A673 (cell line): ENCODE measurements around the gene HDAC3. TPM values are rescaled to one million over a fixed set of nuclear protein-coding genes. Genes with fewer than 3 reads are reported as not detected.

Experiments used
- BruUV-seq: library from RNA; stranded (reverse); fragments of 400-500 nt; replicated peaks from 2 replicates; lab custom pipeline; 2021; lab: Mats Ljungman, UMichigan
- CTCF ChIA-PET: fragments of 300-600 bp; sonication (Branson Sonifier 250); formaldehyde crosslinking; loops from one replicate; lab custom pipeline; 2022; ENCODE audit warnings: antibody characterized with exemption; lab: Charles Lee
- POLR2A ChIA-PET: fragments of 300-600 bp; sonication (Branson Sonifier 250); formaldehyde crosslinking; loops from one replicate; lab custom pipeline; 2022; ENCODE audit warnings: antibody characterized with exemption; ENCODE audit not compliant: low non-redundant PET; lab: Charles Lee
- DNase-seq: peaks from one replicate; pipeline ENCODE4 v3.0.0-alpha.2; 2015; ENCODE audit warnings: low spot score
- H3K27ac ChIP-seq: fragments of 200-600 bp; sonication (generic); 2 replicates; pipeline ENCODE4 v1.5.1; 2016; ENCODE audit warnings: mixed run types, low read depth, mild to moderate bottlenecking, mixed read lengths, antibody characterized with exemption, low read length; ENCODE audit not compliant: poor library complexity, severe bottlenecking
- H3K27me3 ChIP-seq: fragments of 200-600 bp; sonication (generic); replicated peaks from 2 replicates; pipeline ENCODE4 v1.6.1; 2017; ENCODE audit warnings: mixed run types, low read depth, mild to moderate bottlenecking, mixed read lengths, antibody characterized with exemption, low read length; ENCODE audit not compliant: insufficient read depth, poor library complexity
- H3K36me3 ChIP-seq: fragments of 200-600 bp; sonication (generic); 2 replicates; pipeline ENCODE4 v1.6.1; 2016; ENCODE audit warnings: mixed run types, mild to moderate bottlenecking, mixed read lengths, antibody characterized with exemption, low read length; ENCODE audit not compliant: insufficient read depth, poor library complexity, severe bottlenecking
- H3K4me1 ChIP-seq: fragments of 200-600 bp; sonication (generic); 2 replicates; pipeline ENCODE4 v1.6.1; 2017; ENCODE audit warnings: mixed run types, mild to moderate bottlenecking, mixed read lengths, antibody characterized with exemption, low read length; ENCODE audit not compliant: insufficient read depth, poor library complexity, severe bottlenecking
- H3K4me3 ChIP-seq: fragments of 200-600 bp; sonication (generic); 2 replicates; pipeline ENCODE4 v1.5.1; 2016; ENCODE audit warnings: low read depth, mixed run types, mild to moderate bottlenecking, mixed read lengths, low read length; ENCODE audit not compliant: poor library complexity, severe bottlenecking
- H3K9me3 ChIP-seq: fragments of 200-600 bp; sonication (generic); 2 replicates; pipeline ENCODE4 v1.6.1; 2016; ENCODE audit warnings: mixed run types, low read depth, mild to moderate bottlenecking, mixed read lengths, antibody characterized with exemption, low read length; ENCODE audit not compliant: poor library complexity, severe bottlenecking
- EZH2 ChIP-seq: fragments of 200-600 bp; sonication (generic); IDR thresholded peaks from 2 replicates; pipeline ENCODE4 v1.6.1; 2017; ENCODE audit warnings: borderline replicate concordance, low read depth, mild to moderate bottlenecking, mixed read lengths, antibody characterized with exemption, low read length; ENCODE audit not compliant: poor library complexity, severe bottlenecking
- intact Hi-C: fragments of 100-400 bp; cut with micrococcal nuclease; formaldehyde crosslinking; loops from one replicate; pipeline ENCODE4 v1.10.0; 2022; ENCODE audit not compliant: unreplicated experiment
- total RNA-seq: library from RNA; stranded (reverse); gene quantifications from 2 replicates; pipeline ENCODE4 v1.2.3, GENCODE V29; 2021
- TF ChIP-seq, protein P1 (sequence below): fragments of 300-800, 200-600 bp; sonication (generic); conservative IDR thresholded peaks from 2 replicates; pipeline ENCODE4 v1.5.1; 2017; ENCODE audit warnings: low read depth, mild to moderate bottlenecking, antibody characterized with exemption, low read length, moderate library complexity, mixed read lengths

Gene HDAC3
- total RNA-seq, 1 experiment from 2014 or later, result 93.1 TPM

DNA sequence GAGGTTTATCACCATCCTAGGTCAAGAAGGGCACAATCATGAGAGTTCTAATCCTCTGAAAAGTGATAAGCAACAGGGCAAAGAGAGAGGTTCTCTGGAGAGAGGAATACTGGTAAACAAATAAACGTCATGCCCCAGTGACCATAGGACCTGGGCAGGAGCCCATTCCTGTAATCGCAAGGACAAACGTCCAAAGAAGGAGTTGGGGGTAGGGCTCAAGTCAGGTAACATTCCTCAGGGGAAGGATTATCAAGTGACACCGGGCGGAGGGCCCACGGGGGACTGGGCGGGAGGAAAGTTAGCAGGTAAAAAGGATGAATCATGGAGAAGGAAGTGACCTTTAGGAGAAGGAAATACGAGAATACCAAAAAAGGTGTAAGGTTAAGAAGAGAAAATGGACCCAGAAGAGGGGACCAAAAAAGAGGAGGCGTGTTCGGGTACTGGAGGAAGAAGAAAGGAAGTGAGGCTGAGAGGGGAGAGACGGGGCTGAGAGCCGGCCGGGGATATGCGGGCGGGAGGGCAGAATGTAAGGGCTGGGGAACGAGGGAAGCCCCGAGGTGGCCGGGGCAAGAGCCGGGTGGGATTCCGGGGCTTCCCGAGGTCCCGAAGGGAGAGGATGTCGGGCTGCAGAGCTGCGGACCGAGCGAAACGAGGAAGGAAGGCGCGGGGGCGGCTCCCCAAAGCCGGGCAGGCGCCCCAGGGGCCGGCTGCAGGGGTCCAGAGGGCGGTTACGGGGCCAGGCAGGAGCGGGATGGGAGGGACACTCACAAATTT lies 18.4 kb downstream of the HDAC3 start:
- intact Hi-C loops, result no loop called here
- POLR2A ChIA-PET, result interaction anchor here (1.2 kb wide), 1 partner anchor 26 kb away, joined by 3 read pairs; no protein-coding TSS in a partner anchor
- Histone ChIP-seq H3K4me1 (peaks cover 33% of the 10 kb centered on the region), H3K27me3 (no peaks in the 10 kb centered on the region), H3K36me3 (peaks cover 28% of the 10 kb centered on the region), H3K9me3 (no peaks in the 10 kb centered on the region), H3K4me3 (peak overlapping the region; percentile 92), H3K27ac (peak overlapping the region; percentile 90)
- peak; percentile 53 for DNase-seq
- no TSS peak for BruUV-seq
- TF ChIP-seq, protein P1, sequence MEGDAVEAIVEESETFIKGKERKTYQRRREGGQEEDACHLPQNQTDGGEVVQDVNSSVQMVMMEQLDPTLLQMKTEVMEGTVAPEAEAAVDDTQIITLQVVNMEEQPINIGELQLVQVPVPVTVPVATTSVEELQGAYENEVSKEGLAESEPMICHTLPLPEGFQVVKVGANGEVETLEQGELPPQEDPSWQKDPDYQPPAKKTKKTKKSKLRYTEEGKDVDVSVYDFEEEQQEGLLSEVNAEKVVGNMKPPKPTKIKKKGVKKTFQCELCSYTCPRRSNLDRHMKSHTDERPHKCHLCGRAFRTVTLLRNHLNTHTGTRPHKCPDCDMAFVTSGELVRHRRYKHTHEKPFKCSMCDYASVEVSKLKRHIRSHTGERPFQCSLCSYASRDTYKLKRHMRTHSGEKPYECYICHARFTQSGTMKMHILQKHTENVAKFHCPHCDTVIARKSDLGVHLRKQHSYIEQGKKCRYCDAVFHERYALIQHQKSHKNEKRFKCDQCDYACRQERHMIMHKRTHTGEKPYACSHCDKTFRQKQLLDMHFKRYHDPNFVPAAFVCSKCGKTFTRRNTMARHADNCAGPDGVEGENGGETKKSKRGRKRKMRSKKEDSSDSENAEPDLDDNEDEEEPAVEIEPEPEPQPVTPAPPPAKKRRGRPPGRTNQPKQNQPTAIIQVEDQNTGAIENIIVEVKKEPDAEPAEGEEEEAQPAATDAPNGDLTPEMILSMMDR, result no peak
- TF ChIP-seq EZH2, result no peak
- CTCF ChIA-PET, result interaction anchor here (0.5 to 1.9 kb wide), 9 partner anchors 20 to 436 kb away, joined by 3 to 50 read pairs (median 3); partner anchors contain the start of gene PCDHB16

DNA sequence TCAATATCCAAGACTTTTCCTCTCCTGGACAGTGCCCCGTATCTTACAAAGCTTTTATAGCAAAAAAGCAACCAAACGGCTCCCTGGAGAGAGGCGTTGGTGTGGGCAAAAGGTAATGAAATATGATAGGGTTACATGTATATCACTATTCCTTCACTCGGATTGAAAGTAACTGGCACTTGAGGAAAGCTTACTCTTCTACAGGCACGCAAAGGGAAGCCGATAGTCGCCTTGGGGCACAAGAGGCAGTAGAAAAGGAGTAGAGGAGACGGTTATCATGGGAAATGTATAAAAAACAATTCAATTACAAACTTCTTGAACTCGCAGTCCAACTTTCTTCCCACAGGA lies 19.0 kb downstream of the HDAC3 start:
- BruUV-seq, result TSS peak; percentile 38
- Histone ChIP-seq H3K27me3 (no peaks in the 10 kb centered on the region), H3K36me3 (peaks cover 23% of the 10 kb centered on the region), H3K27ac (peak overlapping the region; percentile 90), H3K9me3 (no peaks in the 10 kb centered on the region), H3K4me1 (peaks cover 33% of the 10 kb centered on the region), H3K4me3 (peak overlapping the region; percentile 92)
- TF ChIP-seq, protein P1, result no peak
- TF ChIP-seq EZH2, result no peak
- intact Hi-C loops, result no loop called here
- CTCF ChIA-PET, result interaction anchor here (1.1 kb wide), 1 partner anchor 26 kb away, joined by 3 read pairs; no protein-coding TSS in a partner anchor
- no peak for DNase-seq
- POLR2A ChIA-PET, result no interaction called here

DNA sequence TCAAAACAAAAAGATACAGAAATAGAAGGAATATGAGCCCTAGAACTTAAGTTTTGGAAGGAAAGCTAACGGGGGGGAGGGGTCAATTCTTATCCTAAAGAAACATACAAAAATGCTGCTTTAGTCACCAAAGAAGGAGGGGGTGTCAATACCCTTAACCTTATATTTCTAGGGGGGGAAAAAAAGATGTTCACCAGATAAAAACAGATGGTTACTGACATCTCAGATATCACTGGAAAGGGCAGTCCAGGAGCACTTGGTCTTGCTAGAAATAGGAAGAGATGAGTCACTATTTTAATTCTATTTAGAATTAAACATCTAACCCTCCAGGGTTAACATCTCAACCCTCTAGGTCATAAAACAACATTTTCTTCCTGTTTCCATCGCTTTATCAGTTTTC lies 19.5 kb downstream of the HDAC3 start:
- Histone ChIP-seq H3K9me3 (no peaks in the 10 kb centered on the region), H3K27me3 (no peaks in the 10 kb centered on the region), H3K36me3 (peaks cover 19% of the 10 kb centered on the region), H3K4me1 (peaks cover 33% of the 10 kb centered on the region), H3K4me3 (peak overlapping the region; percentile 92), H3K27ac (no peak overlapping the region)
- CTCF ChIA-PET, result interaction anchor here (0.6 to 1.1 kb wide), 2 partner anchors 25 to 104 kb away, joined by 3 to 5 read pairs; no protein-coding TSS in a partner anchor
- POLR2A ChIA-PET, result no interaction called here
- TF ChIP-seq, protein P1, result no peak
- TF ChIP-seq EZH2, result no peak
- BruUV-seq, result no TSS peak
- no peak for DNase-seq
- intact Hi-C loops, result no loop called here
